Measurements from ENCODE around the gene PRKCD.

The PRKCD gene

DNA sequence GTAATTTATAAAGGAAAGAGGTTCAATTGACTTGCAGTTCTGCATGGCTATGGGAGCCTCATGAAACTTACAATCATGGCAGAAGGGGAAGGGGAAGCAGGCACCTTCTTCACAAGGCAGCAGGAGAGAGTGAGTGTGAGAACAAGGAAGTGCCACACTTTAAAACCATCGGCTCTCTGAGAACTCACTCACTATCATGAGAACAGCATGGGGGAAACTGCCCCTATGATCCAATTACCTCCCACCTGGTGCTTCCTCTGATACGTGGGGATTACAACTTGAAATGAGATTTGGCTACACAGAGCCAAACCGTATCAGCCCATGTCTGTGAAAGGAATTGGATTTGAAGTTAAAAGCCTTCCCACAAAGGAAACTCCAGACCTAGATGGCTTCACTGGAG is 55.7 kb downstream of the PRKCD start:
- TF ChIP-seq, protein P1, sequence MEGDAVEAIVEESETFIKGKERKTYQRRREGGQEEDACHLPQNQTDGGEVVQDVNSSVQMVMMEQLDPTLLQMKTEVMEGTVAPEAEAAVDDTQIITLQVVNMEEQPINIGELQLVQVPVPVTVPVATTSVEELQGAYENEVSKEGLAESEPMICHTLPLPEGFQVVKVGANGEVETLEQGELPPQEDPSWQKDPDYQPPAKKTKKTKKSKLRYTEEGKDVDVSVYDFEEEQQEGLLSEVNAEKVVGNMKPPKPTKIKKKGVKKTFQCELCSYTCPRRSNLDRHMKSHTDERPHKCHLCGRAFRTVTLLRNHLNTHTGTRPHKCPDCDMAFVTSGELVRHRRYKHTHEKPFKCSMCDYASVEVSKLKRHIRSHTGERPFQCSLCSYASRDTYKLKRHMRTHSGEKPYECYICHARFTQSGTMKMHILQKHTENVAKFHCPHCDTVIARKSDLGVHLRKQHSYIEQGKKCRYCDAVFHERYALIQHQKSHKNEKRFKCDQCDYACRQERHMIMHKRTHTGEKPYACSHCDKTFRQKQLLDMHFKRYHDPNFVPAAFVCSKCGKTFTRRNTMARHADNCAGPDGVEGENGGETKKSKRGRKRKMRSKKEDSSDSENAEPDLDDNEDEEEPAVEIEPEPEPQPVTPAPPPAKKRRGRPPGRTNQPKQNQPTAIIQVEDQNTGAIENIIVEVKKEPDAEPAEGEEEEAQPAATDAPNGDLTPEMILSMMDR (IDR thresholded peaks at IDR 0.05): no peak
- no peak for TF ChIP-seq ZFX (IDR thresholded peaks at IDR 0.05; ENCODE audit: borderline replicate concordance)
- H3K27ac ChIP-seq: no peak overlapping the region

DNA sequence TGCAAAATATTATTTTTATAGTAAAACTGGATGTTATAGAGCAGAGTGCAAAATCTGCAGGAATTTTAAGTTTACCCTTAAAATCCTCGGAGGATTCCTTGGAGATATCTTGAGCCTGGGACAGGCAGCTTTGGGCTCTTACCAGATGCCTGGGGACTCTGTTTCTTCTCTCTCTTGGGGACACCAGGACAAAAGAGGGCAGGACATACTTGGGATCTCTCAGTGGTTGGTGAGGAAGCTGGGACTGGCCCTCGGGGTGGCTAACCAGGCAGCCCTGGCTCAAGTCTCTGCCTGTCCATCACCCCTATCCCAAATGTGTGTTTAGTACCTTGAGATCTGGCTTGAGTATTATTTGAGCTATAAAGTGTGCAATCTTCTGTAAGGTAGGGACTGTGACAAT is 56.2 kb downstream of the PRKCD start:
- TF ChIP-seq ZFX (IDR thresholded peaks at IDR 0.05; ENCODE audit: borderline replicate concordance): no peak
- TF ChIP-seq, protein P1 (IDR thresholded peaks at IDR 0.05): no peak
- H3K27ac ChIP-seq: no peak overlapping the region

DNA sequence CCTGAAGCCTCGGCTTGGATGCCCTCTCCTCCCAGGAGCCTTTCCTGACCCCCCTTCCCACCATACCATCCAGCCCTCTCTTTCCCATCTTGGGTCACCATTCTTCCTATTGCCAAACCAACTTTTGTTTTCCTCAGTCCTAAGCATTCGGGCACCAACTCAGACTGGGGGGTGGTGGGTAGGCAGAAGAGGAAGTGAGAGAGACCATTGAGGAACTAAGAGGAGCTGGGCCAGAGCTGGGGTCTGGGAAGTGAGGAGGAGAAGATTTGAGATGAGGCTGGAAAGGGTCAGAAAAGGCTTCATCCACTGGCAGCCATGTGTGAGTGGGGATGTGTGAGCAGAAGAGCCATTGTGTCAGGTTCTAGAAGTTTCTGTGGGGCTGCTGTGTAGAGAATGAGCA is 57.1 kb downstream of the PRKCD start:
- H3K27ac ChIP-seq: no peak overlapping the region
- TF ChIP-seq ZFX (IDR thresholded peaks at IDR 0.05; ENCODE audit: borderline replicate concordance): no peak
- TF ChIP-seq, protein P1 (IDR thresholded peaks at IDR 0.05): no peak

DNA sequence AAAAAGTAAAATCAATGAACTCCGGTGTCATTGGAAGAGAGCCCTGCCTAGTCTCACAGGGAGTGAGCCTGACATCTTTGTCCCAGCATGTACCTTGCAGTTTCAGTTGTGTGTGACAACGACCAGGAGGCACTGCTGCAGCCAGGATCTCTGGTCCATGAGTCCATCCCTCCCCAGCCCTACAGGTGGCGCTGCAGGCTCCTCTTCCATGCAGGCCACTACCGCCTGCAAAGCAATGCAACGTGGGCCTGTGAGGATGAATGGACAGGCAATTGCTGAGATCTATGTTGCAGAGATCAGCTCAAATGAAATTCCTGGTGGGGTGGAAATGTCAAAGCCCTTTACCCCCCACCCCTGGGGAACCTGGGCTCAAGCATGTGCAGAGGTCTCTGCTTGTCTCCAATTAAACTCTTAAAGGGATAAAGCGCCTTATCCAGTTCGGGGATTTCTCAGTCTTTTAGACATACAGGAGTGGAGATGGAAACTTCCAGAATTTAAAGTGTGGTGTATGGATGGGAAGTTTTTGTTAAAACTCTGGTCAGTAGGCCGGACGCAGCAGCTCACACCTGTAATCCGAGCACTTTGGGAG is 59.0 kb downstream of the PRKCD start:
- H3K27ac ChIP-seq: peak overlapping the region; percentile 23; the same call in 1 of the 2 replicates
- TF ChIP-seq, protein P1 (IDR thresholded peaks at IDR 0.05): peak; percentile 99
- TF ChIP-seq ZFX (IDR thresholded peaks at IDR 0.05; ENCODE audit: borderline replicate concordance): no peak

DNA sequence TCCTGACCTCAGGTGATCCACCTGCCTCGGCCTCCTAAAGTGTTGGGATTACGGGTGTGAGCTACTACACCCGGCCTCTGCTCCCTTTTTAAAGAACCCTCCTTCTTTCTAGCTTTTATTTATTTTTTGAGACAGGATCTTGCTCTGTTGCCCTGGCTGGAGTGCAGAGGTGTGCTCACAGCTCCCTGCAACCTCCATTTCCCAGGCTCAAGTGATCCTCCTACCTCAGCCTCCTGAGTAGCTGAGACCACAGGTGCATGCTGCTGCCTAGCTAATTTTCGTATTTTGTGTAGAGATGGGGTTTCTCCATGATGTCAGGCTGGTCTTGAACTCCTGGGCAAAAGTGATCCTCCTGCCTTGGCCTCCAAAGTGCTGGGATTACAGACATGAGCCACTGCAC is 60.3 kb downstream of the PRKCD start:
- no peak overlapping the region for H3K27ac ChIP-seq
- TF ChIP-seq, protein P1 (IDR thresholded peaks at IDR 0.05): no peak
- TF ChIP-seq ZFX (IDR thresholded peaks at IDR 0.05; ENCODE audit: borderline replicate concordance): no peak

DNA sequence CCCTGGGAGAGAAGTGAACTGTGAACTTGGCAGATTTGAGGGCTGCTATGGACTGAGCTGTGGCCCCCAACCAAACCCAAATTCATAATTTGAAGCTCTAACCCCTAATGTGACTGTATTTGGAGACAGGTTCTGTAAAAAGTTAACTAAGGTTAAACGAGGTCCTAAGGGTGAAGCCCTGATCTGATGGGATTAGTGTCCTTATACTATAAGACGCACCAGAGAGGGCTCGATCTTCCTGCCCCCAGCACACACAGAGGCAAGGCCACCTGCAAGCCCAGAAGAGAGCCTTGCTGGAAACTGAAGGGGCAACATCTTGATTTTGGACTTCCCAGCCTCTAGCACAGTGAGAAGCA is 60.8 kb downstream of the PRKCD start:
- TF ChIP-seq, protein P1 (IDR thresholded peaks at IDR 0.05): no peak
- no peak for TF ChIP-seq ZFX (IDR thresholded peaks at IDR 0.05; ENCODE audit: borderline replicate concordance)
- 0 out of 2 replicates have a peak overlapping the region, but pooled peaks have one; percentile 23 for H3K27ac ChIP-seq

DNA sequence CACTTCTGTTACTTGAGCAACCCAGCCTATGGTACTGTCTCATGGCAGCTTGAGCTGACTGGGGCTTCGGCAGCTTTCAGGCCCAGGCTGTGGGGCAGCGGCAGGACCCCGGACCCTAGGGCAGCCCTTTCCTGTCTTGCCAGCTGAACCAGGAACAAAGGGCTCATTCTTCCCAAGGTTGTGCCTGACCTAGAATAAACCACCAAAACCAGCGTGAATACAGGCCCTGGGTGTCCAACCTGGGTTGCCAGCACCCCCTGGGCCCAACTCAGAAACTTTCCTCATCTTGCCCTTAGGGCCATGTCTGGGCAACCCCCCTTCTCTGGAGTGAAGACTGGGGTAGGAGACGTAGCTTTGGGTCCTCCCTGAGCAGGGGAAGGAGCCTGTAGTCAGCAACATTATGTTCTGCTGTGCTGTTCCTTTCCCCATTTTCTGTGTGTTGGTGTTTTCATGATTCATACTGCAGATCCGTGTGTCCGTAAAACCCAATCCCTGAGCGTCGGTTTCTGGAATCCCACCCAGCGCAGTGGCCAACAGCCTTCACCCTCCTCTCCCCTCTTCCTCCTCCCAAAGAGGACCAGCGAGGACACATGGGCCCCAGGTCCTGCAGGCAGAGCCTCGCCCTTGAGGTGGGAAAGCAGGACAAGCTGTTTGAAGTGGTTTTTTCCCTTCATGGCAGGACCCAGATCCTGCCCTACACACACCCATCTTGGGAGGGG is 61.3 kb downstream of the PRKCD start:
- TF ChIP-seq, protein P1 (IDR thresholded peaks at IDR 0.05): no peak
- TF ChIP-seq ZFX (IDR thresholded peaks at IDR 0.05; ENCODE audit: borderline replicate concordance): no peak
- 0 out of 2 replicates have a peak overlapping the region, but pooled peaks have one; percentile 23 for H3K27ac ChIP-seq
